HG02840 (cell line): ENCODE data around the gene KCNH2.
"Not testable (repeated sequence)": the region's sequence is repeated elsewhere in the genome, so short reads cannot be mapped to it uniquely, and the experiment has no call there.

Experiments used
- ATAC-seq: cut with Tn5 transposase; IDR thresholded peaks from one replicate; pipeline ENCODE4 v1.9.1; 2021; ENCODE audit warnings: mild to moderate bottlenecking, moderate library complexity, moderate number of reproducible peaks; ENCODE audit not compliant: unreplicated experiment, low FRiP score

The KCNH2 gene

DNA sequence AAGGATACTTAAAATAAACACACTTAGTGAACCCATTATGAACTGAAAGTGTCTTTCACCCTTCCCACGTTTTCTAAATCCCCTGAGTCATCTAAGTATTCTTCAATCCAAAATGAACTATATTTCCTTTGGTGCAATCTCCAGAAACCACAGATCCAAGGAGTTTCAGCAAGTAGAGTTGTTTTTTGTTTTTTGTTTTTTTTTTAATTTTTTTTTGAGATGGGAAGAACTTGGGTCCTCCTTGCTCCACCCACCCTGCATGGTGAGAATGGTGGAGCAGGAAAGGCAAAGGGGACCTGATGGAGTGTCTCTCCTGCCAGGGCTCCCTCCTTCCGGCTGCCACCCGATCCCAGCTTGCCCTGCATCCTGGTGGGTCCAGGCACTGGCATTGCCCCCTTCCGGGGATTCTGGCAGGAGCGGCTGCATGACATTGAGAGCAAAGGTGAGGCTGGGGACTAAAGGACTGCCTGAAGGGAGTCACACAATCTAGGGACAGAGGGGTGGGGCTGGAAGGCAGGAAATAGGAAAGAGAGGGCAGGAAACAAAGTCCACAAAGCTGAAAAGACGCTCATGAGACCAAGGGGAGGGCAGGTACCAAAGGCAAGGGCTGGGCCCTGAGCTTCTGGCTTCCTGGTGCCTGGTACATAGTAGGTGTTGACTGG is 34.0 kb upstream of the KCNH2 start:
- ATAC-seq: no peak

DNA sequence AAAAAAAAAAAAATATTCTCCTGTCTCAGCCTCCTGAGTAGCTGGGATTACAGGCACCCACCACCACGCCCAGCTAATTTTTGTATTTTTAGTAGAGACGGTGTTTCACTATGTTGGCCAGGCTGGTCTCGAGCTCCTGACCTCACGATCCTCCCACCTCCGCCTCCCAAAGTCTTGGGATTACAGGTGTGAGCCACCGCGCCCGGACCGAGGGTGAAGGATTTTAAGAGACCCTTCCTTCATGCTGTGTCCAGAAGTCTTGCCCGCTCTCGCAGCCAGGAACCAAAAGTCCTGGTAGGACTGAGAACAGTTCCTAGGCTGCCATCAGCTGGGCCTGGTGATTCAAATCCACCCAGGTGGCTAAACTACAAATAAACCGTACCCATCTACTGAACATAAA is 33.5 kb upstream of the KCNH2 start:
- ATAC-seq: not testable (repeated sequence)

DNA sequence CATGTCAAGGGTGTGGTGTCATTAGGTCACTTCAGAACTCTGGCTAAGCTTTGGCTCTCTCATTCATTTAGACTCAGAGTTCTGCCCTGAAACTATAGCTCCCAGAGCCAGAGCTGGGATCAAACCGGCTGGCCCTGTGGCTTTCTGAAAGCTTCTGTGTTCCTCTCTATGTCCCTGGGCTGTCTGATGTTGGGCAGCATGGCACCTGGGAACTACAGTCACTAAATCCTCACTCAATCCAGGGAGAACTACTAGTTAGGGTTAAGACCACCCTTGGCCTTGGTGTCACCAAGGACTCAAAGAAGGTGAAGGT is 32.9 kb upstream of the KCNH2 start:
- ATAC-seq: no peak

DNA sequence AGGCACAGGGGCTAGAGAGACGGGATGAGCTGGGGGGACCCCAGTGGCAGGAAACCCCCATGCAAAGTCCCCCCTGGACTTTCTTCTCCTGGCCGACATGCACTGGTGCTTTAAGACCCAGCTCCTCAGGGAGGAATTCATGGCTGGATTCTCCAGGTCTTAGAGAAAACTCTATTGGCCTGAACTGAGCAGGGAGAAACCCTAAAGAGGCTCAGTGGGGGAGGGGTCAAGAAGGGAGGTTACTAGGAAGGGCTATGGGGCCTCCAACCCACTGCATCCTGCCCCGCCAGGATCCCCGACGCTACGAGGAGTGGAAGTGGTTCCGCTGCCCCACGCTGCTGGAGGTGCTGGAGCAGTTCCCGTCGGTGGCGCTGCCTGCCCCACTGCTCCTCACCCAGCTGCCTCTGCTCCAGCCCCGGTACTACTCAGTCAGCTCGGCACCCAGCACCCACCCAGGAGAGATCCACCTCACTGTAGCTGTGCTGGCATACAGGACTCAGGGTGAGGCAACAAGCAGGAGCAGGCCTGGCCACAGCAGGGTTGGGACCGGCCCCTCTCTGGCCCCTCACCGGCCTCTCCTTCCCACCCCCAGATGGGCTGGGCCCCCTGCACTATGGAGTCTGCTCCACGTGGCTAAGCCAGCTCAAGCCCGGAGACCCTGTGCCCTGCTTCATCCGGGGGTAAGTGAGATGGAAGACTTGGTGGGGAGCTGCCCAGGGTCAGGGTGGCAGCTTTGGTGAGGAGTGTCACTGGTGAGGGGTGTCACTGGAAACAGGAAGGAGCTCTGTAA is 32.4 kb upstream of the KCNH2 start:
- no peak for ATAC-seq

DNA sequence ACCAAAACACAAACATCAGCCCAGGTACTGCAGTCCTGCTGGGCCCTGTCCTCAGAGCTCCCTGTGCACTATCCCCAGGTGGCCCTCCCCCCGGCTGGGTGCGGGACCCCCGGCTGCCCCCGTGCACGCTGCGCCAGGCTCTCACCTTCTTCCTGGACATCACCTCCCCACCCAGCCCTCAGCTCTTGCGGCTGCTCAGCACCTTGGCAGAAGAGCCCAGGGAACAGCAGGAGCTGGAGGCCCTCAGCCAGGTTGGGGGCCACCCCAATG is 31.9 kb upstream of the KCNH2 start:
- no peak for ATAC-seq

DNA sequence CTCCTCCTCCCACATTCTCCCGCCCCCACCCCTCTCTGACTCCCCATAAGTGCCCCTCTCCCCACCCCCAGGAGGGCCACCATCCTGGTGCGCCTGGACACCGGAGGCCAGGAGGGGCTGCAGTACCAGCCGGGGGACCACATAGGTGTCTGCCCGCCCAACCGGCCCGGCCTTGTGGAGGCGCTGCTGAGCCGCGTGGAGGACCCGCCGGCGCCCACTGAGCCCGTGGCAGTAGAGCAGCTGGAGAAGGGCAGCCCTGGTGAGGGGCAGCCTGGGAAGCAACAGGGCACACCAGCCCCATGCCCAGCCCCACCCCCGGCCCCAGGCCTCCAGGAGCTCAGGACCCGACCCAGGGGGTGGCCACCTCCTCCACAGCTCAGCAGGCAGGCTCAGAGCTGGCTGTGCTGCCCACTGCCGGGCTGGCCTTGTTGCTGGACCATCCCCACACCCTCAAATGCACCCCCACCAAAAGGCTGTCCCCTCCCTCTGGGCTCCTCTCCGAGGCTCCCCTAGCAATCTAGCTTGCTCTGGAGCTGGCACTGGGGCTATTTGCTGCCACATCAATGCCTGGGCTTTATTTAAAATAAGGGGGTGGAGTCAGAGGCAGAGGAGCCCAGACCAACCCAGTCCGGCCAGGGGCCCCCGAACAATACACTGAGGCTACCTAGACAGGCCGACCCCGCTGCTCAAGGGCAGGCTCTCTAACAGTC is 31.4 kb upstream of the KCNH2 start:
- ATAC-seq: no peak

DNA sequence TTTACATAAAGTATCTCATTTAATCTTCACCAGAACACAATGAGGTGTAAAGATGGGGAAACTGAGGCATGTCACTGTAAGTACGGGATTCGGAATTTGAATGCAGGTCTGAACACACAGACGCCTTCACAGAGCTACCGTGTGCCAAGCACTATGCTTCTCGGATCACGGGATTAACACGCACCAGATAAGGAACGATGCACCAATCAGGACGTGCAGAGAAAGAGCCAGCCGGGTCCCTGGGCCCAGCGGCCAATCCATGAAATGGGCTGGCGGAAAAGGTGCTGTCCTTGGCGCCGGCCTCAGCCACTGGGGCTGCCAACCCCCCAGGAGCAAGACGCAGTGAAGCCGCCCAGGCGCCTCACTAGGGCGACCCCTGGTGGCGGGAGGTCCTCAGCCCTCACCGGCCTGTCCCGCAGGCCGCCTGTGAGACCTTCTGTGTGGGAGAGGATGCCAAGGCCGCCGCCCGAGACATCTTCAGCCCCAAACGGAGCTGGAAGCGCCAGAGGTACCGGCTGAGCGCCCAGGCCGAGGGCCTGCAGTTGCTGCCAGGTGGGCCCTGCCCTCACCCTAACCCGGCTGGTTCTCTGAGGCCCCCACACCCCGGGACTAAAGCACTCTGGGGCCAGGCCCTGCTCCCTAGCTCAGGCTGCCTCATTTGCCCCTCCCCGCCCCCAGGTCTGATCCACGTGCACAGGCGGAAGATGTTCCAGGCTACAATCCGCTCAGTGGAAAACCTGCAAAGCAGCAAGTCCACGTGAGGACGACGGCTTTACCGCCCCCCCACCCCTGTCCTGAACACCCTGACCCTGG is 30.6 kb upstream of the KCNH2 start:
- peak; percentile 55 for ATAC-seq

DNA sequence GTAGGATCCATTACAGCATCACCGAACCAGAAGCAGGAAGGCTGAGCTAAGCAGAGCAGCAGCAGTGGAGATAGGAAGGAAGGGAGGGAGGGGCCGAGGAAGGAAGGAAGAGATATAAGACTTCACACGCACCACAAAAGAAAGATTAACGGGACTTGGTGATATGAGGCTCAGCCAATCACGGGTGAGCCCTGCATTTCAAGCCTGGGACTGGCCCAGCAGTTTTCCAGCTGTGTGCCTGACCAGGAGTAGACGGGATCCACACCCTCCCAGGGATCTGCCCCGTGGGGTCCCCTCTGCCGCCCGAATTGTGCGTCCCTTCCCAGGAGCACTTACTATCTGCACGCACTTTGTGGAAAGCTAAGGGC is 30.0 kb upstream of the KCNH2 start:
- no peak for ATAC-seq

DNA sequence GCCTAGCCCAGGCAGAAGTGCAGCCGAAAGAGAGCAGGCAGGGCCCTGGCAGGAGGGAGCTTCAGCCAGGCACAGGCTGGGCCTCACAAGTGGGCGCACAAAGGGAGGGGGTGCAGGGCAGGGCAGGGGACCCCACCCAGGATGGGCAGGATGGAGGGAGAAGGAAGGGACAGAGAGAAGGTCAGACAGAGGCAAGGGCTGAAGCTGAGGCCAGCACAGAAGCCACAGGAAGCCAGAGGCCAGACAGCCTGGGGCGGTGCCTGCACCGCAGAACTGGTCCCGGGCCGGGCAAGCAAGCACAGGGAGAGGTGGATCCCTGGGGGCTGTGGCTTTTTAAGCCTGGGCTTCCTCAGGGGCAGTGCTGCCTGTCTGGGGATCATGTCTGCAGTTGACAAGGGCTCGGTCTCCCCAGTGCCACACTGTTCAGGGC is 29.4 kb upstream of the KCNH2 start:
- no peak for ATAC-seq

DNA sequence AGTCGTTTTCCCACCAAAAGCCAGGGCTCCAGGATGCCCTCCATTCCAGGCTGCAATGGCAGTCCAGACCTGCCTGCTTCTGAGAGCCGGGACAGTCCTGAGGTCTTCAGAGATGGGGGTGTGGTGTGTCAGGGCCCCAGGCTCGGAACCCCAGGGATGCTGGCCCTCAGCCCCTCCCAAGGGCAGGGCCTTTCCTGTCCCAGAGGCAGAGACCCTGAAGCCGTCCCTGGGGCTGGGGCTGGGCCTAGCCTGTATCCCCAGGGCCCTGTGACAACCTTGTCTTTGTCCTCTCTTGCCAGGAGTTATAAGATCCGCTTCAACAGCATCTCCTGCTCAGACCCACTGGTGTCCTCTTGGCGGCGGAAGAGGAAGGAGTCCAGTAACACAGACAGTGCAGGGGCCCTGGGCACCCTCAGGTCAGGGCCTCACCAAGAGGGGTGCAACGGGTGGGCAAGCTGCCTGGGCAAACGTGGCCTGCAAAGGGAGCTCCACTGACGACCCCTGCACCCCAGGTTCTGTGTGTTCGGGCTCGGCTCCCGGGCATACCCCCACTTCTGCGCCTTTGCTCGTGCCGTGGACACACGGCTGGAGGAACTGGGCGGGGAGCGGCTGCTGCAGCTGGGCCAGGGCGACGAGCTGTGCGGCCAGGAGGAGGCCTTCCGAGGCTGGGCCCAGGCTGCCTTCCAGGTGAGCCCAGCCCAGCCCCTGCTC is 28.6 kb upstream of the KCNH2 start:
- no peak for ATAC-seq

DNA sequence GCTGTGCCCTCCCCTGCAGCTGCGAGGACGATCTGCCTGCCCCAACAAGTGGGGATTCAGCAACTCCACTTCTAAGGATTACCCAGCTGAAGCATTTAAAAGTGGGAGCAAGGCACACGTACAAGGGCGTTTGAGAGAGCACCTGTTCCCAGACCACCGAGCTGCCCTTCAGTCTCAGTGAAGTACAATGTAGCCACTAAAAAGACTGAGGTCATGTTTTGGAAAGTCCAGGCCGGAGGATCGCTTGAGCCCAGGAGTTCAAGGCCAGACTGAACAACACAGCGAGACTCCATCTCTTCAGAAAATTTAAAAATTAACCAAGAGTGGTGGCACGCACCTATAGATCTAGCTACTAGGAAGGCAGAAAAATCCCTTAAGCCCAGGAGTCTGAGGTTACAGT is 27.4 kb upstream of the KCNH2 start:
- no peak for ATAC-seq

DNA sequence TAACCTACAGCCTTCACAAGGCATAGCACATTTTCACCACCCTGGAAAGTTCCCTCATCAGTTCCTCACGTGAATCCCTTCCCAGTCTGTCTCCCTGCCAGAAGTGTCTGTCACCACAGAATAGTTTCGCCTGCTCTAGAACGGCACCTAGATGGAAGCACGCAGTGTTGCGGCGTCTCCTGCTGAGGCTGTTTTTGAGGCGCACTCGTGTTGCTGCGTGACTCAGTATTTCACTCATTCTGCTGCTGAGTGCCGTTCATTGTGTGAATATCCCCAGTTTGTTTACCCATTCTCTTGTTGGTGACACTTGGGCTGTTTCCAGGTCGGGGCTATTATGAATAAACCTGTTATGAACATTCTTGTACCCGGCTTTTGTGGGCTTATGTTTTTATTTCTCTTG is 25.5 kb upstream of the KCNH2 start:
- no peak for ATAC-seq

DNA sequence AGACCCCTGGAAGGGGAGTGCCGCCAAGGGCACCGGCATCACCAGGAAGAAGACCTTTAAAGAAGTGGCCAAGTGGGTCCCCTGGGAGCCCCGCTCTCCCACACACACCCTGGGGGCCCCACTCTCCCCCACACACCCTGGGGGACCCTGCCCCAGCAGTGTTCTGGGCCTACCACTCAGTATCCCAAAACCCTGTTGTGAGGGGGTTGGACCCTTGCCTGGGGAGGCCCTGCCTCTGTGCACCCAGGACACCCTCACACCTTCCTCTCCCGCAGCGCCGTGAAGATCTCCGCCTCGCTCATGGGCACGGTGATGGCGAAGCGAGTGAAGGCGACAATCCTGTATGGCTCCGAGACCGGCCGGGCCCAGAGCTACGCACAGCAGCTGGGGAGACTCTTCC is 23.4 kb upstream of the KCNH2 start:
- ATAC-seq: no peak

DNA sequence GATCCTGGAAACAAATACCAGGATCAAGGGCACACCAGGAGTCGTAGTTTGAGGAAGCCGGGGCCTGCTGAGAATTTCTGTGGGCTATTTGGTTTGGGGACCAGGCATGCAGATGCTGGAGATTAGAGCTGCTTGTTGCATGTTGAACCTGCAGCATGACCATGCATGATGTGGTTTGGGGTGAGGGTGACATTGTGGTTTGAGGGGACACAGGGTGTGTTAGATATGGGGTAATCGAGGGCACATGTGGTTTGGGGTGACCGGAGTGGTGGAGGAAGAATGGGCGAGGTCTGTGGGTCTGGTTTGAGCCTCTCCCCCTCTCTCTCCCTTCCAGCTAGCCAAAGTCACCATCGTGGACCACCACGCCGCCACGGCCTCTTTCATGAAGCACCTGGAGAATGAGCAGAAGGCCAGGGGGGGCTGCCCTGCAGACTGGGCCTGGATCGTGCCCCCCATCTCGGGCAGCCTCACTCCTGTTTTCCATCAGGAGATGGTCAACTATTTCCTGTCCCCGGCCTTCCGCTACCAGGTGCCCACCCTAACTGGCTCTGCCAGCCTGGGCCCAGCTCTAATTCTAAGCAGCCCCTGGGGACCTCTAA is 22.9 kb upstream of the KCNH2 start:
- ATAC-seq: no peak

DNA sequence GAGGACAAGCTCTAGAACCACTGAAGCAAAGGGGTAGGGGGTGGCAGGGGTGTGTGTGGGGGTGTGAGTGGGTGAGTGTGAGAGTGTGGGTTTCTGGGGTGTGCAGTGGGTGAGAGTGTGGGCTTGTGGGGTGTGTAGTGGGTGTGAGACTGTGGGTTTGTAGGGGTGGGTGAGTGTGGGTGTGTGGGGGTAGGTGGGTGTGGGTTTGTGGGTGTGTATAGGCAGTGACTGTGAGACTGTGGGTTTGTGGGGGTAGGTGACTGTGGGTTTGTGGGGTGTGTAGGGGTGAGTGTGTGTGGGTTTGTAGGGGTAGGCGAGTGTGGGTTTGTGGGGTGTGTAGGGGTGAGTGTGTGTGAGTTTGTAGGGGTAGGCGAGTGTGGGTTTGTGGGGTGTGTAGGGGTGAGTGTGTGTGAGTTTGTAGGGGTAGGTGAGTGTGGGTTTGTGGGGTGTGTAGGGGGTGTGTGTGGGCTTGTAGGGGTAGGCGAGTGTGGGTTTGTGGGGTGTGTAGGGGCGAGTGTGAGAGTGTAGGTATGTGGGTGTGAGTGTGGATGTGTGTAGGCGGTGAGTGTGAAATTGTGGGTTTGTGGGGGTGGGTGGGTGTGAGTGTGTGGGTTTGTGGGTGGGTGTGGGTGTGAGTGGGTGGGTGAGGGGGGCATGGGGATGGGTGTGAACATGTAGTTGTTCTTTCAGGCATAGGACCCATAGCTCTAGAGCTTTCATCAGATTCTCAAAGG is 21.5 kb upstream of the KCNH2 start:
- ATAC-seq: no peak

DNA sequence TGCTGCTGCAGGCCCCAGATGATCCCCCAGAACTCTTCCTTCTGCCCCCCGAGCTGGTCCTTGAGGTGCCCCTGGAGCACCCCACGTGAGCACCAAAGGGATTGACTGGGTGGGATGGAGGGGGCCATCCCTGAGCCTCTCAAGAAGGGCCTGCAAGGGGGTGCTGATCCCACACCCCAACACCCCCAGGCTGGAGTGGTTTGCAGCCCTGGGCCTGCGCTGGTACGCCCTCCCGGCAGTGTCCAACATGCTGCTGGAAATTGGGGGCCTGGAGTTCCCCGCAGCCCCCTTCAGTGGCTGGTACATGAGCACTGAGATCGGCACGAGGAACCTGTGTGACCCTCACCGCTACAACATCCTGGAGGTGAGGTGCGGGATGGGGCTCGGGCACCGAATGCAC is 20.9 kb upstream of the KCNH2 start:
- no peak for ATAC-seq

DNA sequence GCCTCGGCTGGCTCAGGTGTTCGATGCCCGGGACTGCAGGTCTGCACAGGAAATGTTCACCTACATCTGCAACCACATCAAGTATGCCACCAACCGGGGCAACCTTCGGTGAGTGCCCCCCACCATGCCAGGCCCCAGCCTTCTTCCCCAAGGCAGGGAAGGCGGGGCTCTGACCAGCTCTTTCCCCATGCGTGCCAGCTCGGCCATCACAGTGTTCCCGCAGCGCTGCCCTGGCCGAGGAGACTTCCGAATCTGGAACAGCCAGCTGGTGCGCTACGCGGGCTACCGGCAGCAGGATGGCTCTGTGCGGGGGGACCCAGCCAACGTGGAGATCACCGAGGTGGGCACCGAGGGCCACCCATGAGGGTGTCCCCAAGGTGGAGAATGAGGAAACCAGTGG is 20.2 kb upstream of the KCNH2 start:
- ATAC-seq: no peak

DNA sequence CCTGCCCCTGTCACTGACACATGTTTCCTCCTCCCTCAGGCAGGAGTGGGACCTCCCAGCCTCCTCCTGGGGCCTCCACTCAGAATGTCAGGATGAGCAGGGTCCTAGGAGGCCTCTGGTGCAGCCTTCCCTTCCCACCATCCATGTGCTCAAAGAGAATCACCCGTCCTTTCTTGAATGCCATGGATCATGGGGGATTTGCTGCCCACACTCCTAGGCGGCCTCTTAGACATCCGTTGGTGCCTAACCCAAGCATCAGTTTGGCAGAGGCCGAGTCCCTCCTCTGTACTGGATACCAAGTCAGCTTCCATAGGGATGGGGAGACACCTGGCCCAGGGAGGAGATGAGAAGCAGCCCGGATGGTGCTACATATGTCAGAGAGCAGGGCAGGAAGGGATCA is 19.7 kb upstream of the KCNH2 start:
- no peak for ATAC-seq

DNA sequence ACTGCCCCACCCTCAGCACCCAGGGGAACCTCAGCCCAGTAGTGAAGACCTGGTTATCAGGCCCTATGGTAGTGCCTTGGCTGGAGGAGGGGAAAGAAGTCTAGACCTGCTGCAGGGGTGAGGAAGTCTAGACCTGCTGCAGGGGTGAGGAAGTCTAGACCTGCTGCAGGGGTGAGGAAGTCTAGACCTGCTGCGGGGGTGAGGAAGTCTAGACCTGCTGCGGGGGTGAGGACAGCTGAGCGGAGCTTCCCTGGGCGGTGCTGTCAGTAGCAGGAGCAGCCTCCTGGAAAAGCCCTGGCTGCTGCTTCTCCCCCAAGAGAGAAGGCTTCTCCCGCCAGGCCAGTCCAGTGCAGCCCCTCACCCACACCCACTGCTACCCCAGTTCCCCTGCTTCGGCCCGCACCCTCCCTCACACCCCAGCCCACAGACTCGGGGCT is 19.0 kb upstream of the KCNH2 start:
- no peak for ATAC-seq
